ENCODE data around the gene LSAMP.

LSAMP gene

GRCh38 chr3:116350119-116350733 lies 95.1 kb downstream of the LSAMP start:
- no peak for DNase-seq

GRCh38 chr3:116348216-116348615 lies 97.1 kb downstream of the LSAMP start:
- DNase-seq = no peak

- no peak for DNase-seq
Observed at GRCh38 chr3:116342499-116342898, 102.8 kb downstream of the LSAMP start.

- no peak for DNase-seq
Observed at GRCh38 chr3:116341899-116342298, 103.4 kb downstream of the LSAMP start.

GRCh38 chr3:116341381-116341780 lies 103.9 kb downstream of the LSAMP start:
- DNase-seq = no peak

- DNase-seq = no peak
Observed at GRCh38 chr3:116340680-116341216, 104.5 kb downstream of the LSAMP start.

- no peak for DNase-seq
Observed at GRCh38 chr3:116339441-116340028, 105.8 kb downstream of the LSAMP start.

- no peak for DNase-seq
Observed at GRCh38 chr3:116338713-116339112, 106.6 kb downstream of the LSAMP start.

- DNase-seq = no peak
Observed at GRCh38 chr3:116337229-116337628, 108.1 kb downstream of the LSAMP start.

- no peak for DNase-seq
Observed at GRCh38 chr3:116331380-116331779, 113.9 kb downstream of the LSAMP start.

- no peak for DNase-seq
Observed at GRCh38 chr3:116322750-116323375, 122.4 kb downstream of the LSAMP start.

- DNase-seq = no peak
Observed at GRCh38 chr3:116318370-116318769, 126.9 kb downstream of the LSAMP start.

GRCh38 chr3:116316771-116317170 lies 128.5 kb downstream of the LSAMP start:
- no peak for DNase-seq

- no peak for DNase-seq
Observed at GRCh38 chr3:116314476-116314875, 130.8 kb downstream of the LSAMP start.

GRCh38 chr3:116306720-116307119 lies 138.6 kb downstream of the LSAMP start:
- DNase-seq = no peak

- DNase-seq = no peak
Observed at GRCh38 chr3:116306149-116306548, 139.1 kb downstream of the LSAMP start.

- no peak for DNase-seq
Observed at GRCh38 chr3:116302087-116302747, 143.1 kb downstream of the LSAMP start.

GRCh38 chr3:116301422-116301821 lies 143.9 kb downstream of the LSAMP start:
- DNase-seq = no peak

GRCh38 chr3:116300226-116300625 lies 145.1 kb downstream of the LSAMP start:
- no peak for DNase-seq

GRCh38 chr3:116299646-116300081 lies 145.6 kb downstream of the LSAMP start:
- no peak for DNase-seq

- DNase-seq = no peak
Observed at GRCh38 chr3:116298151-116298550, 147.1 kb downstream of the LSAMP start.

GRCh38 chr3:116291141-116291540 lies 154.1 kb downstream of the LSAMP start:
- no peak for DNase-seq

GRCh38 chr3:116288485-116288884 lies 156.8 kb downstream of the LSAMP start:
- no peak for DNase-seq

Measured in NCI-H510A (cell line).